ENCODE measurements around the gene CLIP2. TPM values are rescaled to one million over a fixed set of nuclear protein-coding genes. Genes with fewer than 3 reads are reported as not detected.
"Not testable (repeated sequence)": the region's sequence is repeated elsewhere in the genome, so short reads cannot be mapped to it uniquely, and the experiment has no call there.

CLIP2 gene
- total RNA-seq, 1 donor from 2014 or later = 42.0 TPM

DNA sequence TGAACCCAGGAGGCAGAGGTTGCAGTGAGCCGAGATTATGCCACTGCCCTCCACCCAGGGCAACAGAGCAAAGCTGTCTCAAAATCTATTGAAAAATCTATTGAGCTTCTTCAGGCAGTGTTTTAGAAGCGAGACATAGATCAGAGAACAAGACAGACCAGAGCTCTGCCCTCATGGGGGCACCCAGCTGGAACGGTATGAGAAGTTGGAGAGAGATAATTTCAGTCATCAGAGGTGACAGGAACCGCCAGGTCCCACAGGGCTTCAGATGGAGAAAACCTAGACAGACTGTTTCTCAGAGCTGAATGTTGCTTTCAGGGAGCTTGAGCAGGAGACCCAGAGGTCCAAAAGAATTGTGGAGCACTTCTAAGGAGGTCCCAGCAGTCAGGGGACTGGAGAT, 150.3 kb downstream of the CLIP2 start:
- DNase-seq (ENCODE audit: low spot score, unreplicated experiment) = no peak
- TF ChIP-seq, protein P1, sequence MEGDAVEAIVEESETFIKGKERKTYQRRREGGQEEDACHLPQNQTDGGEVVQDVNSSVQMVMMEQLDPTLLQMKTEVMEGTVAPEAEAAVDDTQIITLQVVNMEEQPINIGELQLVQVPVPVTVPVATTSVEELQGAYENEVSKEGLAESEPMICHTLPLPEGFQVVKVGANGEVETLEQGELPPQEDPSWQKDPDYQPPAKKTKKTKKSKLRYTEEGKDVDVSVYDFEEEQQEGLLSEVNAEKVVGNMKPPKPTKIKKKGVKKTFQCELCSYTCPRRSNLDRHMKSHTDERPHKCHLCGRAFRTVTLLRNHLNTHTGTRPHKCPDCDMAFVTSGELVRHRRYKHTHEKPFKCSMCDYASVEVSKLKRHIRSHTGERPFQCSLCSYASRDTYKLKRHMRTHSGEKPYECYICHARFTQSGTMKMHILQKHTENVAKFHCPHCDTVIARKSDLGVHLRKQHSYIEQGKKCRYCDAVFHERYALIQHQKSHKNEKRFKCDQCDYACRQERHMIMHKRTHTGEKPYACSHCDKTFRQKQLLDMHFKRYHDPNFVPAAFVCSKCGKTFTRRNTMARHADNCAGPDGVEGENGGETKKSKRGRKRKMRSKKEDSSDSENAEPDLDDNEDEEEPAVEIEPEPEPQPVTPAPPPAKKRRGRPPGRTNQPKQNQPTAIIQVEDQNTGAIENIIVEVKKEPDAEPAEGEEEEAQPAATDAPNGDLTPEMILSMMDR (IDR thresholded peaks at IDR 0.05; ENCODE audit: unreplicated experiment) = no peak
- Mint-ChIP-seq H3K9me3 (ENCODE audit: low read depth) (peaks cover 4% of the 10 kb centered on the region), H3K36me3 (ENCODE audit: insufficient read depth) (no peaks in the 10 kb centered on the region), H3K27me3 (peaks cover 3% of the 10 kb centered on the region), H3K4me1 (ENCODE audit: low read depth) (peaks cover 16% of the 10 kb centered on the region), H3K27ac (no peak overlapping the region), H3K4me3 (ENCODE audit: low read depth) (no peak overlapping the region)

DNA sequence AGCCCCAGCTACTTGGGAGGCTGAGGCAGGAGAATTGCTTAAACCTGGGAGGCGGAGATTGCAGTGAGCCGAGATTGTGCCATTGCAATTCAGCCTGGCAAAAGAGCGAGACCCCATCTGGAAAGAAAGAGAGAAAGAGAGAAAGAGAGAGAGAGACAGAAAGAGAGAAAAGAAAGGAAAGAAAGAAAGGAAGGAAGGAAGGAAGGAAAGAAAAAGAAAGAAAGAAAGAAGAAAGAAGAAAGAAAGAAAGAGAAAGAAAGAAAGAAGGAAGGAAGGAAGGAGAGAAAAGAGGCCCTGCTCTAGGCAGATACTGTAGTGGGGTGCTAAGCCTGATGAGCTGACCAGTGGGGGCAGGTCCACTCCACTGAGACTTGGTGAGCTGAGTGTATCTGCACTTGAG, 150.9 kb downstream of the CLIP2 start:
- H3K4me1 Mint-ChIP-seq (ENCODE audit: low read depth) = peaks cover 16% of the 10 kb centered on the region
- H3K36me3 Mint-ChIP-seq (ENCODE audit: insufficient read depth); DNase-seq (ENCODE audit: low spot score, unreplicated experiment); H3K9me3 Mint-ChIP-seq (ENCODE audit: low read depth); H3K4me3 Mint-ChIP-seq (ENCODE audit: low read depth); H3K27me3 Mint-ChIP-seq; H3K27ac Mint-ChIP-seq: not testable (repeated sequence)

DNA sequence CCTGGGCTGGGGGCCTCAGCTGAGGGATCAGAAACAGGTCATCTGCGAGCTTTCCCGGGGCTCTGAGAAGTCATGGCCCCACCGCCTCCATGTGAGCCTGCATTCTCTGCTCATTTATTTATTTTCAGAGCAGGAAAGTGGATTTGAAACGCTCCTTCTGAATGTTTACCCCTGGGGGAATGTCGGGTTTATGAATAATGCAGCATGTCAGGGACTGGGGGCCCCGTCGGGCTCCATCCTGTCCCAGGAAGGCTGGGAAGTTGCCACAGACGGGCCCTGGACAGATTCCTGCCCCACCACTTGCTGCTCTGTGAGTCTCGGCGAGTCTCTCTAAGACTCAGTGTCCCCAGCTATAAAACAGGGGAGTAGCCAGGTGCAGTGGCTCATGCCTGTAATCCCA, 152.6 kb downstream of the CLIP2 start:
- peaks cover 4% of the 10 kb centered on the region for H3K9me3 Mint-ChIP-seq (ENCODE audit: low read depth)
- peaks cover 3% of the 10 kb centered on the region for H3K27me3 Mint-ChIP-seq
- no peaks in the 10 kb centered on the region for H3K36me3 Mint-ChIP-seq (ENCODE audit: insufficient read depth)
- TF ChIP-seq, protein P1 (IDR thresholded peaks at IDR 0.05; ENCODE audit: unreplicated experiment) = no peak
- no peak overlapping the region for H3K27ac Mint-ChIP-seq
- H3K4me1 Mint-ChIP-seq (ENCODE audit: low read depth) = peaks cover 16% of the 10 kb centered on the region
- H3K4me3 Mint-ChIP-seq (ENCODE audit: low read depth) = no peak overlapping the region
- no peak for DNase-seq (ENCODE audit: low spot score, unreplicated experiment)

DNA sequence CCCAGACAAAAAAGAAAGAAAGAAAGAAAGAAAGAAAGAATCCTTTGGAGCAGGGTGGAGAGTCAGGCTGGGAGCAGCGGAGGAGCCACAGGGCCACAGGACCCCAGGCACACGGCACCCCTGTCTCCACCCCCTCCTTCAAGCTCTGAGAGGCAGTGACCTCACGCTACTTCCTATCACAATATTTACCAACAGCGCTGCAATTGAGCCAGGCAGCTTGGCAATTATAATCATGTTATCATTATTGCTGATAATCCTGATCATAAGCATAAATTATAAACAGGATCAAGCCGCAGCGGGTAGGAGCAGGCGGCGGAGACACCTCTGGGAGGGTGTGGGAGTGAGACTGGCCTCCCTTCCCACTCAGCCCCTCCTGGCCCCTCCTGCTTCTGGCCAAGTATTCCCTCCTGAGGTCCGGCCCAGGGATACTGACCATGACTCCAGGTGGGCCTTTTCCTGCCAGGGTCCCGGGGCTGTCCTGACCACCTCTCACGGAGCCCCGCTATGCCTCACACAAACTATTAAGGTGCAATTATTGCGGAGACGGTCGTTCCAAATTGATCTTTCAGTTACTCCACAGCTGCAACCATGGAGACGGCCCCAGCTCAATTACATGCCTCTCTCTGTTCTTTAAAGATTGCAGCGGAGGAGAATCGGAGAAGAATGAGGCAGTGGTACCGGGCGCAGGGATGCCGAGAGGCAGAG, 154.5 kb downstream of the CLIP2 start:
- H3K9me3 Mint-ChIP-seq (ENCODE audit: low read depth) = no peaks in the 10 kb centered on the region

DNA sequence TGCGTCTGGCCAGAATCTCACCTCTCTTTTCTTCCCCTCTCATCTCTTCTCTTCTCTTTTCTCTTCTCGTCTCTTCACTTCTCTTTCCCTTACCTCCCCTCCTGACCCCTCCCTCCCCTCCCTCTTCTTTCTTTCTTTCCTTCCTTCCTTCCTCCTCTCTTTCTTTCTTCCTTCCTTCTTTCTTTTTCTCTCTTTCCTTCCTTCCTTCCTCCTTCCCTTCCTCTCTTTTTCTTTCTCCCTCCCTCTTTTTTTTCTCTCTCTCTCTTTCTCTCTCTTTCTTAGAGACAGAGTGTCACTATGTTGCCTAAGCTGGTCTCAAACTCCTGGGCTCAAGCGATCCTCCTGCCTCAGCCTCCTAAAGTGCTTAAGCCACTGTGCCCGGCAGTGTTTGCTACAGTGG, 159.9 kb downstream of the CLIP2 start:
- TF ChIP-seq, protein P1 (IDR thresholded peaks at IDR 0.05; ENCODE audit: unreplicated experiment) = no peak
- DNase-seq (ENCODE audit: low spot score, unreplicated experiment) = no peak
- no peak overlapping the region for H3K27ac Mint-ChIP-seq
- H3K9me3 Mint-ChIP-seq (ENCODE audit: low read depth) = no peaks in the 10 kb centered on the region
- H3K36me3 Mint-ChIP-seq (ENCODE audit: insufficient read depth) = no peaks in the 10 kb centered on the region
- H3K27me3 Mint-ChIP-seq = peaks cover 7% of the 10 kb centered on the region
- peaks cover 2% of the 10 kb centered on the region for H3K4me1 Mint-ChIP-seq (ENCODE audit: low read depth)
- no peak overlapping the region for H3K4me3 Mint-ChIP-seq (ENCODE audit: low read depth)

More for the DNA sequence above, 154.5 kb downstream of the CLIP2 start:
- peaks cover 3% of the 10 kb centered on the region for H3K27me3 Mint-ChIP-seq
- H3K4me1 Mint-ChIP-seq (ENCODE audit: low read depth) = peaks cover 16% of the 10 kb centered on the region
- H3K36me3 Mint-ChIP-seq (ENCODE audit: insufficient read depth) = no peaks in the 10 kb centered on the region
- DNase-seq (ENCODE audit: low spot score, unreplicated experiment) = no peak
- H3K4me3 Mint-ChIP-seq (ENCODE audit: low read depth) = peak overlapping the region; percentile 19
- TF ChIP-seq, protein P1 (IDR thresholded peaks at IDR 0.05; ENCODE audit: unreplicated experiment) = no peak
- peak overlapping the region; percentile 73 for H3K27ac Mint-ChIP-seq

DNA sequence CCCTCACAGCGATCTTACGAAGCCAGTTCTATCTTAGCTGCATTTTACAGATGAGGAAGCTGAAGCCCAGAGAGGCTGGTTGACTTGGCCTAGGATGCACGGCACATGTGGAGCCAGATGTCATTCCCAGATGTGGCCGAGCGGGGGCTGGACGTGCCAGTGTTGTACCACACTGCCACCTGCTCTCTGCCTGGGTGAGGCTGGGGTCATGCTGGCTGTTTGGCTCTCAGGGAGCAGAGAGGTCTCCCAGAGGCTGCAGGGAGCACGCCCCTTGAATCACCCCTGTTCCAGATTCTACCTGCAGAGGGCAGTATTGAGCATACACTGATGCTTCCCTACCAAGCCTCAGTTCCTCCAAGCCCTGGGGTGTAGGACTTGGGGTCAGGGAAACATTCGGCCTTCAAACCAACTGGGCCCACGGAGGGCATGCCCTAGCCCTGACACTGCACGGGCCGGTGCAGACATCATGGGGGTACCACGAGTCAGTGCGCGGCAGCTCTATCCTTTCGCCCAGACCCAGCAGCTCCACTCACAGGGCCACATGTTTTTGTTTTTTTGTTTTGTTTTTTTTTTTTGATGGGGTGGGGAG, 160.7 kb downstream of the CLIP2 start:
- Mint-ChIP-seq H3K4me3 (ENCODE audit: low read depth) (no peak overlapping the region), H3K27ac (no peak overlapping the region), H3K4me1 (ENCODE audit: low read depth) (peaks cover under 1% of the 10 kb centered on the region), H3K27me3 (peaks cover 5% of the 10 kb centered on the region), H3K9me3 (ENCODE audit: low read depth) (no peaks in the 10 kb centered on the region), H3K36me3 (ENCODE audit: insufficient read depth) (no peaks in the 10 kb centered on the region)
- TF ChIP-seq, protein P1 (IDR thresholded peaks at IDR 0.05; ENCODE audit: unreplicated experiment) = peak; percentile 77
- peak; percentile 52 for DNase-seq (ENCODE audit: low spot score, unreplicated experiment)
